Urothelium cell line (cell line): ENCODE data around the gene ZCCHC14.
"Not testable (repeated sequence)": the region's sequence is repeated elsewhere in the genome, so short reads cannot be mapped to it uniquely, and the experiment has no call there.

Experiments used
- DNase-seq: peaks from one replicate; pipeline ENCODE4 v3.0.0; 2011; ENCODE audit warnings: low spot score, mixed read lengths
- FAIRE-seq: peaks from 2 replicates; lab custom pipeline; 2011; peaks lifted over from hg19 to GRCh38; lab: Jason Lieb, UNC

The ZCCHC14 gene

GRCh38 chr16:87369117-87369765, 123.6 kb downstream of the ZCCHC14 start:
- FAIRE-seq (no peak), DNase-seq (no peak)

GRCh38 chr16:87368029-87368770, 124.6 kb downstream of the ZCCHC14 start:
- DNase-seq, result no peak
- FAIRE-seq, result no peak

- no peak for DNase-seq
- no peak for FAIRE-seq
Observed at GRCh38 chr16:87367529-87367928, 125.3 kb downstream of the ZCCHC14 start.

GRCh38 chr16:87366930-87367329, 125.9 kb downstream of the ZCCHC14 start:
- FAIRE-seq (no peak), DNase-seq (no peak)

- FAIRE-seq, result no peak
- no peak for DNase-seq
Observed at GRCh38 chr16:87366288-87366687, 126.5 kb downstream of the ZCCHC14 start.

- DNase-seq (no peak), FAIRE-seq (no peak)
Observed at GRCh38 chr16:87365021-87365713, 127.7 kb downstream of the ZCCHC14 start.

GRCh38 chr16:87363771-87364455, 128.9 kb downstream of the ZCCHC14 start:
- FAIRE-seq (no peak), DNase-seq (no peak)

- FAIRE-seq, DNase-seq: not testable (repeated sequence)
Observed at GRCh38 chr16:87362828-87363559, 129.8 kb downstream of the ZCCHC14 start.

- DNase-seq, result no peak
- FAIRE-seq, result no peak
Observed at GRCh38 chr16:87361916-87362619, 130.8 kb downstream of the ZCCHC14 start.

GRCh38 chr16:87360862-87361610, 131.8 kb downstream of the ZCCHC14 start:
- FAIRE-seq, result no peak
- no peak for DNase-seq

- no peak for FAIRE-seq
Observed at GRCh38 chr16:87359121-87359520, 133.7 kb downstream of the ZCCHC14 start.

GRCh38 chr16:87358696-87359095, 134.1 kb downstream of the ZCCHC14 start:
- FAIRE-seq (no peak), DNase-seq (no peak)

More at GRCh38 chr16:87359121-87359520, 133.7 kb downstream of the ZCCHC14 start:
- DNase-seq, result no peak

GRCh38 chr16:87358250-87358649, 134.6 kb downstream of the ZCCHC14 start:
- FAIRE-seq (no peak), DNase-seq (no peak)

GRCh38 chr16:87356491-87356853, 136.4 kb downstream of the ZCCHC14 start:
- DNase-seq (no peak), FAIRE-seq (no peak)
